IMR-90 (cell line): Measurements from ENCODE around the gene EFHC1.

ENCODE experiments used
- MAZ ChIP-seq: IDR thresholded peaks from 2 replicates; pipeline ENCODE4 v1.6.1; 2012; ENCODE audit warnings: low read depth, mild to moderate bottlenecking, low read length, improper control_type of control experiment, moderate library complexity, borderline replicate concordance
- NFE2L2 ChIP-seq: fragments of 150-350 bp; IDR thresholded peaks from 2 replicates; pipeline ENCODE4 v1.6.1; 2016; ENCODE audit warnings: low read depth, mild to moderate bottlenecking, low read length
- RAD21 ChIP-seq: IDR thresholded peaks from 2 replicates; pipeline ENCODE4 v1.6.1; 2012; ENCODE audit warnings: low read length, improper control_type of control experiment
- TF ChIP-seq, protein P1 (sequence below): conservative IDR thresholded peaks from 2 replicates; pipeline ENCODE4 v1.5.1; 2012; ENCODE audit warnings: mild to moderate bottlenecking, low read depth, low read length, improper control_type of control experiment

DNA sequence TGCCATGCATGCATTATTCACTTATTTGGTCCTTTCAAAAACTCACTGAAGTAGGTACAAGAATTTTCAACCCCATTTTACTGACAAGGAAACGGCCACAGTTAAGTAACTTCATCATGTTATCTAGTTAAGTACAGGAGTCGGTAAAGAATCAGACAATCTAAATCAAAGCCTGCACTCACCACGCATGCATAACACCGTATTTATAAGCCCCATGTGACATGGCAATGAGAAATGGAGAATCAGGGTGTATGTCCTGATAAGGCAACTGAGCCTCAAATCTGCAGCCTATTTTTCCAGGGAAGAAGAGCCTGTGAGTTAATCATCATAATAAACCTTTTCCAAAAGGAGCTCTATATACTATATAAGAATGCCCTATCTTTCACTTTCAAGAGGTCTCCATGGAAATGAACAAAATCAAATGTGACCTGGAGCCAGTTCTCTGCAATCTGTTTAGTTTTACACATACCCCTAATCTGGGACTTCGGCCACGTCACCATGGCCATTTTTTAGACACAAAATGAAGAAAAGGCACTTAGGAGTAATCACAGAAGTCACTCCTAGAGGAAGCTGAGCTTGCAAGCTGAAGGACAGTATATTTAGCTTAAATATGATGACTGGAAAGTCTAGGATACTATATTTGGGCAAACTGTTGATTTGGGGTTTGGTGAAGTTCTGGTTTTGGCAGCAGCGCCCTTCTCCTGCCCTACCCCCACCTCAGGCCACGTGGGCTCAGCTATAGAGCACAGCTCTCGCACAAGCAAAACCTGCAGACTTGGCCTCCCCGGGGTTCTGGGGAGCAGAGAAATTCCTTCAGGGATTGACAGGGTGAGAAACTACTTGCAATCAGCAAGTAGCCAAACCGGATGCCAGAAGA, 137.5 kb downstream of the EFHC1 start:
- TF ChIP-seq, protein P1, sequence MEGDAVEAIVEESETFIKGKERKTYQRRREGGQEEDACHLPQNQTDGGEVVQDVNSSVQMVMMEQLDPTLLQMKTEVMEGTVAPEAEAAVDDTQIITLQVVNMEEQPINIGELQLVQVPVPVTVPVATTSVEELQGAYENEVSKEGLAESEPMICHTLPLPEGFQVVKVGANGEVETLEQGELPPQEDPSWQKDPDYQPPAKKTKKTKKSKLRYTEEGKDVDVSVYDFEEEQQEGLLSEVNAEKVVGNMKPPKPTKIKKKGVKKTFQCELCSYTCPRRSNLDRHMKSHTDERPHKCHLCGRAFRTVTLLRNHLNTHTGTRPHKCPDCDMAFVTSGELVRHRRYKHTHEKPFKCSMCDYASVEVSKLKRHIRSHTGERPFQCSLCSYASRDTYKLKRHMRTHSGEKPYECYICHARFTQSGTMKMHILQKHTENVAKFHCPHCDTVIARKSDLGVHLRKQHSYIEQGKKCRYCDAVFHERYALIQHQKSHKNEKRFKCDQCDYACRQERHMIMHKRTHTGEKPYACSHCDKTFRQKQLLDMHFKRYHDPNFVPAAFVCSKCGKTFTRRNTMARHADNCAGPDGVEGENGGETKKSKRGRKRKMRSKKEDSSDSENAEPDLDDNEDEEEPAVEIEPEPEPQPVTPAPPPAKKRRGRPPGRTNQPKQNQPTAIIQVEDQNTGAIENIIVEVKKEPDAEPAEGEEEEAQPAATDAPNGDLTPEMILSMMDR = no peak
- TF ChIP-seq RAD21 = no peak
- no peak for TF ChIP-seq MAZ
- no peak for TF ChIP-seq NFE2L2
